RWPE2 (cell line): ENCODE measurements around the gene GDF2.

Source experiments
- ATAC-seq: fragments of 200-7000 bp; cut with Tn5 transposase; 3 replicates; pipeline ENCODE4 v1.9.1; 2021; ENCODE audit warnings: low read depth
- DNase-seq: peaks from one replicate; pipeline ENCODE4 v3.0.0-alpha.2; 2020; ENCODE audit warnings: low spot score
- H3K27ac ChIP-seq: fragments of 450-650 bp; 2 replicates; pipeline ENCODE4 v1.5.1; 2017; ENCODE audit warnings: mild to moderate bottlenecking; ENCODE audit not compliant: poor library complexity, severe bottlenecking
- H3K27me3 ChIP-seq: fragments of 250-450 bp; sonication (Bioruptor Pico); 2 replicates; pipeline ENCODE4 v1.5.1; 2021; ENCODE audit warnings: mild to moderate bottlenecking, moderate library complexity; ENCODE audit not compliant: insufficient read depth, poor library complexity, severe bottlenecking
- H3K36me3 ChIP-seq: fragments of 250-450 bp; sonication (Bioruptor Pico); 2 replicates; pipeline ENCODE4 v1.5.1; 2020; ENCODE audit warnings: low read depth, mild to moderate bottlenecking, moderate library complexity
- H3K4me1 ChIP-seq: fragments of 250-450 bp; sonication (Bioruptor Pico); 2 replicates; pipeline ENCODE4 v1.5.1; 2021; ENCODE audit warnings: mild to moderate bottlenecking, moderate library complexity; ENCODE audit not compliant: insufficient read depth, poor library complexity, severe bottlenecking
- H3K4me3 ChIP-seq: fragments of 250-450 bp; sonication (Bioruptor Pico); 2 replicates; pipeline ENCODE4 v1.5.1; 2021; ENCODE audit warnings: mild to moderate bottlenecking, moderate library complexity; ENCODE audit not compliant: severe bottlenecking
- H3K9me3 ChIP-seq: fragments of 250-450 bp; sonication (Bioruptor Pico); 2 replicates; pipeline ENCODE4 v1.5.1; 2021; ENCODE audit warnings: mild to moderate bottlenecking, moderate library complexity; ENCODE audit not compliant: severe bottlenecking
- CTCF ChIP-seq: fragments of 450-650 bp; IDR thresholded peaks from one replicate; pipeline ENCODE4 v1.5.1; 2017; ENCODE audit warnings: mild to moderate bottlenecking, moderate library complexity; ENCODE audit not compliant: poor library complexity, severe bottlenecking

GDF2 gene

GRCh38 chr10:47278152-47278473 is 44.1 kb upstream of the GDF2 start:
- Histone ChIP-seq H3K9me3 (no peaks in the 10 kb centered on the region), H3K4me1 (no peaks in the 10 kb centered on the region), H3K27ac (no peak overlapping the region), H3K36me3 (no peaks in the 10 kb centered on the region), H3K27me3 (no peaks in the 10 kb centered on the region), H3K4me3 (no peak overlapping the region)
- no peak for TF ChIP-seq CTCF
- DNase-seq, result no peak
- no peak for ATAC-seq

DNA sequence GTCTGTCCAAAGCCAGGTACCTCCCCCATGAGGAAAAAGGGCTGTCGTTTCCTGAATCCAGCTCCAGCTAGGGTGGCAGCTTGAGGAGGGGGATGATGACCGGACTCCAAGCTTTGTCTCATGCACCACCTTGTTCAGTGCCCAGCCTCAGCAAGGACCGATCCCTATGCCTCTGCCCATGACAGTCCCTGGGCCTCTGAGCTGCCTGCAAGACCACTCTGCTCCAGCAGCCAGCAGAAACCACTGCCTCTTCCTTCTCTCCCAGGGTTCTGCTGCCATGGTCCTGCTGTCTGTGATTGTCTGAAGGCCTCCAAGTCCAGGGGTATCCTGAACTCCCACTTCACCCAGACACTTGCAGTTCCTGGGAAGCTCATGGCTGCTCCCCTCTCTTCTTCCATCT is 43.5 kb upstream of the GDF2 start:
- no peak for DNase-seq
- ATAC-seq, result no peak
- TF ChIP-seq CTCF, result no peak

GRCh38 chr10:47279276-47279675 is 43.0 kb upstream of the GDF2 start:
- no peaks in the 10 kb centered on the region for H3K27me3 ChIP-seq
- DNase-seq (no peak), ATAC-seq (no peak)
- H3K9me3 ChIP-seq, result no peaks in the 10 kb centered on the region
- H3K36me3 ChIP-seq, result no peaks in the 10 kb centered on the region
- no peaks in the 10 kb centered on the region for H3K4me1 ChIP-seq
- H3K4me3 ChIP-seq, result no peak overlapping the region
- no peak for TF ChIP-seq CTCF
- no peak overlapping the region for H3K27ac ChIP-seq

More for the DNA sequence above, 43.5 kb upstream of the GDF2 start:
- H3K36me3 ChIP-seq, result no peaks in the 10 kb centered on the region
- H3K4me1 ChIP-seq, result no peaks in the 10 kb centered on the region
- no peak overlapping the region for H3K27ac ChIP-seq
- H3K27me3 ChIP-seq, result no peaks in the 10 kb centered on the region
- H3K9me3 ChIP-seq, result no peaks in the 10 kb centered on the region
- no peak overlapping the region for H3K4me3 ChIP-seq

DNA sequence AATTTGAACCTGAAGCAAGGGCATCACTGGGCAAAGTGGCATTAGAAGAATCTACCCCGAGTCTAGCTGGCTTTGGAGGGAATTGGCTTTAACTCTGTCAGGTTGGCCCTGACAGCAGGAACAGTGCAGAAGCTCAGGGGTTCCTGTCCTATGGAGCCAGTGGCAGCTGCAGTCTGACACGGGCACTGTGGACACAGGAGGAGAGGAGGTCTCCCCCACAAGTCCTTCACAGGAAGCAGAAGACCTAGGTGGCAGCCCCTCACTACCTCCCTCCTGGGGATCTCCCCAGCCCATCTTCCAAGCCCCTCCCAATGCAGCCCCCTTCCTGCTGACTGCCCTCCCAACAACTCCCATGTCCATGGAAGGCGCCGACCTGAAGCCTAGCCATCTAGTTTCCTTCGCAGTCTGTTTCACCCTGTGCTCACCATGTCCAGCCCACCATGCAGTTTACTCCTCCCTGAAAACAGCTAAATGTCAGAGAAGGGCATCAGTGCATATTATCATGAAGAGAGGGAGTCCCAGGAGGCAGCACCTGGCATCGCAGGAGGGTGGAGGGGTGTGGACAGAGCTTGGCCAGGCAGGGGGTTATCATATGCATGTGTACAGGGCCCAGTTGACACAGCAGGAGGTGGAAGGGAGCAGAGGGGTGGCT is 40.1 kb upstream of the GDF2 start:
- Histone ChIP-seq H3K4me3 (no peak overlapping the region), H3K36me3 (no peaks in the 10 kb centered on the region), H3K27ac (no peak overlapping the region), H3K9me3 (no peaks in the 10 kb centered on the region), H3K27me3 (no peaks in the 10 kb centered on the region), H3K4me1 (no peaks in the 10 kb centered on the region)
- TF ChIP-seq CTCF, result no peak
- ATAC-seq (no peak), DNase-seq (no peak)

GRCh38 chr10:47282657-47283018 is 39.6 kb upstream of the GDF2 start:
- TF ChIP-seq CTCF, result no peak
- no peak overlapping the region for H3K27ac ChIP-seq
- ATAC-seq (no peak), DNase-seq (no peak)
- H3K4me3 ChIP-seq, result no peak overlapping the region
- H3K4me1 ChIP-seq, result no peaks in the 10 kb centered on the region
- no peaks in the 10 kb centered on the region for H3K36me3 ChIP-seq
- no peaks in the 10 kb centered on the region for H3K9me3 ChIP-seq
- H3K27me3 ChIP-seq, result no peaks in the 10 kb centered on the region
